ENCODE data around the gene ABCA3.

- TF ChIP-seq CTCF (IDR thresholded peaks at IDR 0.05; ENCODE audit: low read depth, low read length) = no peak
- no peak for TF ChIP-seq EZH2phosphoT487 (IDR thresholded peaks at IDR 0.05; ENCODE audit: low read depth)
These were observed 70.5 kb downstream of the ABCA3 start for GRCh38 chr16:2270070-2270462.
